Measurements from ENCODE around the gene FIBP.
A peak's percentile ranks its signal among the peaks of the same experiment; 100 is the strongest.

FIBP gene

GRCh38 chr11:65869643-65870306 lies 18.5 kb downstream of the FIBP start:
- DNase-seq, result no peak

GRCh38 chr11:65868907-65869306 lies 19.4 kb downstream of the FIBP start:
- DNase-seq, result no peak

GRCh38 chr11:65868076-65868667 lies 20.1 kb downstream of the FIBP start:
- DNase-seq, result no peak

GRCh38 chr11:65867284-65868071 lies 20.8 kb downstream of the FIBP start:
- DNase-seq, result peak; percentile 45

GRCh38 chr11:65866509-65867283 lies 21.6 kb downstream of the FIBP start:
- DNase-seq, result no peak

- DNase-seq, result no peak
These were observed 22.6 kb downstream of the FIBP start for GRCh38 chr11:65865550-65866172.

GRCh38 chr11:65864706-65865471 lies 23.4 kb downstream of the FIBP start:
- no peak for DNase-seq

- DNase-seq, result no peak
These were observed 24.2 kb downstream of the FIBP start for GRCh38 chr11:65863889-65864705.

- no peak for DNase-seq
These were observed 25.1 kb downstream of the FIBP start for GRCh38 chr11:65862941-65863888.

- no peak for DNase-seq
These were observed 26.0 kb downstream of the FIBP start for GRCh38 chr11:65862191-65862735.

GRCh38 chr11:65861533-65862183 lies 26.6 kb downstream of the FIBP start:
- no peak for DNase-seq

- no peak for DNase-seq
These were observed 27.1 kb downstream of the FIBP start for GRCh38 chr11:65861165-65861505.

GRCh38 chr11:65860278-65861164 lies 27.8 kb downstream of the FIBP start, which contains the start of gene MUS81:
TSS of gene MUS81 (plus strand) at chr11:65860433. CDS start at chr11:65860754, 321 bp downstream.
- peak; percentile 97 for DNase-seq

GRCh38 chr11:65859812-65860277 lies 28.4 kb downstream of the FIBP start:
- no peak for DNase-seq

GRCh38 chr11:65859095-65859811 lies 29.0 kb downstream of the FIBP start:
- DNase-seq, result peak; percentile 100

GRCh38 chr11:65858681-65859087 lies 29.6 kb downstream of the FIBP start:
- DNase-seq, result no peak
